Chondrocyte (in vitro differentiated cells): Measurements from ENCODE around the gene ABAT. TPM values are rescaled to one million over a fixed set of nuclear protein-coding genes. Genes with fewer than 3 reads are reported as not detected.

Experiments
- DNase-seq: peaks from one replicate; pipeline ENCODE4 v3.0.0; 2021; ENCODE audit warnings: mixed read lengths, low spot score
- H3K27ac Mint-ChIP-seq: one replicate; pipeline ENCODE4 v1.8.0; 2021; ENCODE audit warnings: mild to moderate bottlenecking, moderate library complexity, mixed read lengths; ENCODE audit not compliant: unreplicated experiment
- H3K27me3 Mint-ChIP-seq: 2 replicates; pipeline ENCODE4 v1.8.0; 2021; ENCODE audit warnings: low read depth, mixed read lengths
- H3K36me3 Mint-ChIP-seq: 2 replicates; pipeline ENCODE4 v1.8.0; 2021; ENCODE audit warnings: low read depth, mixed read lengths
- H3K4me1 Mint-ChIP-seq: 2 replicates; pipeline ENCODE4 v1.8.0; 2021; ENCODE audit warnings: low read depth, mild to moderate bottlenecking, mixed read lengths
- H3K4me3 Mint-ChIP-seq: one replicate; pipeline ENCODE4 v1.8.0; 2021; ENCODE audit warnings: mild to moderate bottlenecking, moderate library complexity, mixed read lengths; ENCODE audit not compliant: unreplicated experiment
- H3K9me3 Mint-ChIP-seq: 2 replicates; pipeline ENCODE4 v1.8.0; 2021; ENCODE audit warnings: low read depth, mixed read lengths
- CTCF ChIP-seq: fragments of 200-600 bp; sonication (generic); IDR thresholded peaks from 2 replicates; pipeline ENCODE4 v1.5.0; 2021; ENCODE audit warnings: antibody characterized with exemption, mild to moderate bottlenecking, moderate library complexity
- long read RNA-seq: library from polyadenylated mRNA; stranded (forward); transcript quantifications from one replicate; pipeline ENCODE4 v2.0.0, GENCODE V29; 2021
- total RNA-seq: library from RNA; stranded (reverse); gene quantifications from 3 replicates; pipeline ENCODE4 v1.2.1, GENCODE V29; 2021

The ABAT gene
- total RNA-seq, result 2.1 to 3.1 TPM (median 2.1 TPM) in 3 replicates
- long read RNA-seq, full-length matches to known transcripts, result 2 of 2 reads
- long read RNA-seq, partial matches to known transcripts, result 0 of 2 reads
- long read RNA-seq, other reads (novel, unspliced or antisense), result 0 of 2 reads

- Mint-ChIP-seq H3K36me3 (no peaks in the 10 kb centered on the region), H3K4me3 (peak within 1 kb of the TSS; percentile 81), H3K27ac (no peak within 1 kb of the TSS), H3K27me3 (peaks cover 2% of the 10 kb centered on the region), H3K4me1 (peaks cover 7% of the 10 kb centered on the region), H3K9me3 (peaks cover 1% of the 10 kb centered on the region)
- DNase-seq, result peak; percentile 95
- TF ChIP-seq CTCF, result no peak
Observed at GRCh38 chr16:8674413-8675022, at the start of gene ABAT. Gene ABAT, plus strand, starts transcription at chr16:8674617. Its CDS starts 61,123 bp downstream, at chr16:8735740.

GRCh38 chr16:8625491-8626087 lies 48.8 kb upstream of the ABAT start:
- Mint-ChIP-seq H3K27ac (no peak overlapping the region), H3K27me3 (no peaks in the 10 kb centered on the region), H3K9me3 (no peaks in the 10 kb centered on the region), H3K36me3 (peaks cover 28% of the 10 kb centered on the region), H3K4me1 (peaks cover 14% of the 10 kb centered on the region), H3K4me3 (no peak overlapping the region)
- no peak for DNase-seq
- TF ChIP-seq CTCF, result no peak

- Mint-ChIP-seq H3K4me1 (peaks cover 14% of the 10 kb centered on the region), H3K36me3 (peaks cover 32% of the 10 kb centered on the region), H3K9me3 (no peaks in the 10 kb centered on the region), H3K4me3 (no peak overlapping the region), H3K27me3 (no peaks in the 10 kb centered on the region), H3K27ac (no peak overlapping the region)
- no peak for DNase-seq
- no peak for TF ChIP-seq CTCF
Observed at GRCh38 chr16:8626946-8627345, 47.5 kb upstream of the ABAT start.

- no peaks in the 10 kb centered on the region for H3K27me3 Mint-ChIP-seq
- H3K27ac Mint-ChIP-seq, result no peak overlapping the region
- no peak for DNase-seq
- peaks cover 32% of the 10 kb centered on the region for H3K36me3 Mint-ChIP-seq
- TF ChIP-seq CTCF, result no peak
- peaks cover 9% of the 10 kb centered on the region for H3K4me1 Mint-ChIP-seq
- H3K9me3 Mint-ChIP-seq, result no peaks in the 10 kb centered on the region
- no peak overlapping the region for H3K4me3 Mint-ChIP-seq
Observed at GRCh38 chr16:8627456-8627855, 47.0 kb upstream of the ABAT start.

GRCh38 chr16:8628981-8629725 lies 45.3 kb upstream of the ABAT start:
- peak overlapping the region; percentile 27 for H3K27ac Mint-ChIP-seq
- no peaks in the 10 kb centered on the region for H3K9me3 Mint-ChIP-seq
- peaks cover 32% of the 10 kb centered on the region for H3K36me3 Mint-ChIP-seq
- no peak overlapping the region for H3K4me3 Mint-ChIP-seq
- H3K4me1 Mint-ChIP-seq, result no peaks in the 10 kb centered on the region
- TF ChIP-seq CTCF, result no peak
- DNase-seq, result no peak
- H3K27me3 Mint-ChIP-seq, result no peaks in the 10 kb centered on the region
